ENCODE data around the gene PRDX2. TPM values are rescaled to one million over a fixed set of nuclear protein-coding genes. Genes with fewer than 3 reads are reported as not detected.

PRDX2 gene
- polyA plus RNA-seq, 1 experiment = 187 TPM

GRCh38 chr19:12766051-12766521 is 35.5 kb downstream of the PRDX2 start:
- peak; percentile 45 for DNase-seq (ENCODE audit: low read depth, low spot score)
- Histone ChIP-seq H3K4me3 (ENCODE audit: low read depth, low read length) (peak overlapping the region; percentile 68), H3K27me3 (ENCODE audit: control insufficient read depth, insufficient read depth, low read length) (no peaks in the 10 kb centered on the region), H3K9me3 (ENCODE audit: control insufficient read depth, insufficient read depth, low read length) (peaks cover 6% of the 10 kb centered on the region), H3K27ac (ENCODE audit: low read depth, low read length) (no peak overlapping the region)
- TF ChIP-seq, protein P1, sequence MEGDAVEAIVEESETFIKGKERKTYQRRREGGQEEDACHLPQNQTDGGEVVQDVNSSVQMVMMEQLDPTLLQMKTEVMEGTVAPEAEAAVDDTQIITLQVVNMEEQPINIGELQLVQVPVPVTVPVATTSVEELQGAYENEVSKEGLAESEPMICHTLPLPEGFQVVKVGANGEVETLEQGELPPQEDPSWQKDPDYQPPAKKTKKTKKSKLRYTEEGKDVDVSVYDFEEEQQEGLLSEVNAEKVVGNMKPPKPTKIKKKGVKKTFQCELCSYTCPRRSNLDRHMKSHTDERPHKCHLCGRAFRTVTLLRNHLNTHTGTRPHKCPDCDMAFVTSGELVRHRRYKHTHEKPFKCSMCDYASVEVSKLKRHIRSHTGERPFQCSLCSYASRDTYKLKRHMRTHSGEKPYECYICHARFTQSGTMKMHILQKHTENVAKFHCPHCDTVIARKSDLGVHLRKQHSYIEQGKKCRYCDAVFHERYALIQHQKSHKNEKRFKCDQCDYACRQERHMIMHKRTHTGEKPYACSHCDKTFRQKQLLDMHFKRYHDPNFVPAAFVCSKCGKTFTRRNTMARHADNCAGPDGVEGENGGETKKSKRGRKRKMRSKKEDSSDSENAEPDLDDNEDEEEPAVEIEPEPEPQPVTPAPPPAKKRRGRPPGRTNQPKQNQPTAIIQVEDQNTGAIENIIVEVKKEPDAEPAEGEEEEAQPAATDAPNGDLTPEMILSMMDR (IDR thresholded peaks at IDR 0.05; ENCODE audit: low read depth, low read length) = peak; percentile 77
- ChIA-PET POLR2A (interaction anchor here (0.6 to 3.6 kb wide), 8 partner anchors 8 to 82 kb away, joined by 3 to 58 read pairs (median 4); partner anchors contain the start of genes FBXW9, GET3 and JUNB), CTCF (interaction anchor here (0.6 to 11.9 kb wide), 32 partner anchors 10 to 842 kb away, joined by 3 to 410 read pairs (median 6); partner anchors contain the start of genes BEST2, GCDH, GET3 and HOOK2)

GRCh38 chr19:12764698-12765097 is 36.9 kb downstream of the PRDX2 start:
- Histone ChIP-seq H3K27me3 (ENCODE audit: control insufficient read depth, insufficient read depth, low read length) (no peaks in the 10 kb centered on the region), H3K4me3 (ENCODE audit: low read depth, low read length) (no peak overlapping the region), H3K27ac (ENCODE audit: low read depth, low read length) (no peak overlapping the region), H3K9me3 (ENCODE audit: control insufficient read depth, insufficient read depth, low read length) (peaks cover 6% of the 10 kb centered on the region)
- DNase-seq (ENCODE audit: low read depth, low spot score) = no peak
- TF ChIP-seq, protein P1 (IDR thresholded peaks at IDR 0.05; ENCODE audit: low read depth, low read length) = no peak
- ChIA-PET CTCF (interaction anchor here (0.6 to 11.9 kb wide), 12 partner anchors 9 to 110 kb away, joined by 3 to 410 read pairs (median 16); partner anchors contain the start of genes GET3, HOOK2, JUNB and PRDX2), POLR2A (interaction anchor here (1.1 to 2.5 kb wide), 3 partner anchors 27 to 31 kb away, joined by 5 to 11 read pairs (median 5); partner anchors contain the start of gene JUNB)

DNA sequence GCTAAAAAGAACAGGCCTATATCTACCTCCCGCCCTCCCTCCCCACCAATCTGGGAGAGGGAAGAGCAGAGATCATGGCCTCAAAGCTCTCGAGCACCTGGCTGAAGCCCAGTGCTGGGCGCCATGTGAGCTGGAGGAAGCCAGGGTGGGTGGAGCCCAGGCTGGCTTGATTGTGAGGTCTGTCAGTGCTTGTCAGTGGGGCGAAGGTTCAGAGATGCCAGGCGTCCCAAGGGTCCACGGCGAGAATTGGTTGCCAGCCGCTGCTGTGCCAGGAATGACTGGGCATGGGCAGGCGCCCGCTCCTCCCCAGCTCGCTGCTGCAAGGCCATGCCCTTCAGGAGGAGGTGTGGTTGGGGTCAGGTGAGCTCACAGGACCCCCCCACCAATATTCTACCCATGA is 38.5 kb downstream of the PRDX2 start:
- ChIA-PET CTCF (interaction anchor here (0.7 to 11.9 kb wide), 5 partner anchors 35 to 202 kb away, joined by 3 to 410 read pairs (median 15); partner anchors contain the start of genes PRDX2 and THSD8), POLR2A (interaction anchor here (1.5 kb wide), 1 partner anchor 29 kb away, joined by 3 read pairs; no protein-coding TSS in a partner anchor)
- Histone ChIP-seq H3K4me3 (ENCODE audit: low read depth, low read length) (no peak overlapping the region), H3K9me3 (ENCODE audit: control insufficient read depth, insufficient read depth, low read length) (peaks cover 6% of the 10 kb centered on the region), H3K27me3 (ENCODE audit: control insufficient read depth, insufficient read depth, low read length) (no peaks in the 10 kb centered on the region), H3K27ac (ENCODE audit: low read depth, low read length) (no peak overlapping the region)
- TF ChIP-seq, protein P1 (IDR thresholded peaks at IDR 0.05; ENCODE audit: low read depth, low read length) = no peak
- no peak for DNase-seq (ENCODE audit: low read depth, low spot score)

GRCh38 chr19:12759686-12760085 is 41.9 kb downstream of the PRDX2 start:
- H3K4me3 ChIP-seq (ENCODE audit: low read depth, low read length) = no peak overlapping the region
- H3K9me3 ChIP-seq (ENCODE audit: control insufficient read depth, insufficient read depth, low read length) = peaks cover 6% of the 10 kb centered on the region
- TF ChIP-seq, protein P1 (IDR thresholded peaks at IDR 0.05; ENCODE audit: low read depth, low read length) = no peak
- CTCF ChIA-PET = interaction anchor here (0.8 to 11.9 kb wide), 15 partner anchors 7 to 173 kb away, joined by 3 to 410 read pairs (median 6); partner anchors contain the start of genes GET3, JUNB, PRDX2 and THSD8
- no peak overlapping the region for H3K27ac ChIP-seq (ENCODE audit: low read depth, low read length)
- DNase-seq (ENCODE audit: low read depth, low spot score) = no peak
- POLR2A ChIA-PET = no interaction called here
- no peaks in the 10 kb centered on the region for H3K27me3 ChIP-seq (ENCODE audit: control insufficient read depth, insufficient read depth, low read length)

Measured in AG04450 (cell line).